Keratinocyte (primary cell): ENCODE results near the gene MAGI2. TPM values are rescaled to one million over a fixed set of nuclear protein-coding genes. Genes with fewer than 3 reads are reported as not detected.

Source experiments
- DNase-seq: peaks from one replicate; pipeline ENCODE4 v3.0.0-alpha.2; 2011; ENCODE audit warnings: low read depth, missing footprints, low spot score
- FAIRE-seq: peaks from 2 replicates; lab custom pipeline; 2011; peaks lifted over from hg19 to GRCh38; lab: Jason Lieb, UNC
- H2AFZ ChIP-seq: 2 replicates; pipeline ENCODE4 v1.6.0; 2012; ENCODE audit warnings: low read length, control low read depth, inconsistent platforms; ENCODE audit not compliant: control insufficient read depth
- H3K27ac ChIP-seq: 2 replicates; pipeline ENCODE4 v1.5.1; 2011; ENCODE audit warnings: low read length; ENCODE audit not compliant: control insufficient read depth, insufficient read depth
- H3K27me3 ChIP-seq: 3 replicates; pipeline ENCODE4 v1.6.0; 2011; ENCODE audit warnings: low read length; ENCODE audit not compliant: control insufficient read depth, insufficient read depth; ENCODE audit errors: extremely low read depth
- H3K36me3 ChIP-seq, 2 experiments: 2 replicates in 1 of 2; 3 replicates in 1 of 2; pipeline ENCODE4 v1.5.1; 2011; ENCODE audit warnings: low read length in 2 of 2, mild to moderate bottlenecking in 1 of 2; ENCODE audit not compliant: control insufficient read depth in 2 of 2, insufficient read depth in 2 of 2; ENCODE audit errors: extremely low read depth in 1 of 2
- H3K4me1 ChIP-seq: 3 replicates; pipeline ENCODE4 v1.5.1; 2011; ENCODE audit warnings: low read length; ENCODE audit not compliant: control insufficient read depth, insufficient read depth; ENCODE audit errors: extremely low read depth
- H3K4me2 ChIP-seq: 3 replicates; pipeline ENCODE4 v1.6.0; 2011; ENCODE audit warnings: low read depth, low read length; ENCODE audit not compliant: control insufficient read depth, insufficient read depth; ENCODE audit errors: extremely low read depth
- H3K4me3 ChIP-seq, 3 experiments: fragments of 200-600 bp in 1 of 3; sonication (generic) in 1 of 3; 2 replicates in 2 of 3; 3 replicates in 1 of 3; pipeline ENCODE4 v1.5.1; 2011 to 2016; ENCODE audit warnings: low read length in 3 of 3, mild to moderate bottlenecking in 3 of 3, control low read depth in 2 of 3, inconsistent platforms in 1 of 3, low read depth in 1 of 3, mixed read lengths in 1 of 3, mixed run types in 1 of 3, moderate library complexity in 1 of 3; ENCODE audit not compliant: control insufficient read depth in 2 of 3, insufficient read depth in 2 of 3; ENCODE audit errors: extremely low read depth in 1 of 3
- H3K79me2 ChIP-seq: 2 replicates; pipeline ENCODE4 v1.6.0; 2012; ENCODE audit warnings: low read length; ENCODE audit not compliant: control insufficient read depth, insufficient read depth
- H3K9ac ChIP-seq: 3 replicates; pipeline ENCODE4 v1.6.0; 2011; ENCODE audit warnings: low read length; ENCODE audit not compliant: control insufficient read depth, insufficient read depth; ENCODE audit errors: extremely low read depth
- H3K9me1 ChIP-seq: 3 replicates; pipeline ENCODE4 v1.6.0; 2011; ENCODE audit warnings: low read length; ENCODE audit not compliant: control insufficient read depth, insufficient read depth; ENCODE audit errors: extremely low read depth
- H3K9me3 ChIP-seq: 2 replicates; pipeline ENCODE4 v1.5.1; 2012; ENCODE audit warnings: low read depth, low read length; ENCODE audit not compliant: control insufficient read depth
- H4K20me1 ChIP-seq: 3 replicates; pipeline ENCODE4 v1.6.0; 2011; ENCODE audit warnings: low read length; ENCODE audit not compliant: control insufficient read depth, insufficient read depth; ENCODE audit errors: extremely low read depth
- EZH2 ChIP-seq: IDR thresholded peaks from one replicate; pipeline ENCODE4 v1.6.1; 2012; ENCODE audit warnings: inconsistent platforms, mild to moderate bottlenecking, low read length, moderate library complexity
- dilution Hi-C: fragments of 300-500 bp; cut with MboI; formaldehyde crosslinking; loops from one replicate; pipeline ENCODE4 v1.7.0; 2020; ENCODE audit warnings: low sequenced_read_pairs; ENCODE audit not compliant: extremely low pct_ligation_motif_present
- polyA plus RNA-seq, 5 experiments: library from polyadenylated mRNA; depleted of rRNA in 3 of 5; stranded (reverse) in 3 of 5; stranded (forward) in 1 of 5; unstranded in 1 of 5; fragments of >200 nt; gene quantifications; 1 replicate in 1 of 5; 2 replicates in 3 of 5; 3 replicates in 1 of 5; pipeline versions ENCODE4 v1.2.1 to v1.2.3, GENCODE V29; 2011 to 2012; ENCODE audit warnings: missing spikeins in 2 of 5, low read depth in 1 of 5, low replicate concordance in 1 of 5
- TF ChIP-seq, protein P1 (sequence below), 3 experiments: IDR thresholded peaks in 1 of 3; conservative IDR thresholded peaks in 1 of 3; optimal IDR thresholded peaks in 1 of 3; 2 replicates in 2 of 3; 3 replicates in 1 of 3; pipeline versions ENCODE3 to v1.5.1; 2011; ENCODE audit warnings: low read length in 3 of 3, mild to moderate bottlenecking in 3 of 3, moderate library complexity in 2 of 3, control low read depth in 1 of 3, inconsistent platforms in 1 of 3; ENCODE audit not compliant: insufficient read depth in 2 of 3; ENCODE audit errors: extremely low read depth in 1 of 3

The MAGI2 gene
- polyA plus RNA-seq, 1 donor (not counting 4 experiments of a cell fraction or from before 2014, with no cell fraction given) = 0.07 TPM

GRCh38 chr7:79293655-79294142, 159.8 kb downstream of the MAGI2 start:
- Histone ChIP-seq H3K27me3 (no peaks in the 10 kb centered on the region), H3K9ac (no peak overlapping the region), H3K9me1 (no peaks in the 10 kb centered on the region), H4K20me1 (no peaks in the 10 kb centered on the region), H3K4me2 (no peak overlapping the region), H3K4me3 (no peak overlapping the region), H3K27ac (peak overlapping the region; percentile 27), H3K4me1 (peaks cover 47% of the 10 kb centered on the region), H2AFZ (no peak overlapping the region), H3K9me3 (no peaks in the 10 kb centered on the region), H3K79me2 (no peaks in the 10 kb centered on the region), H3K36me3 (no peaks in the 10 kb centered on the region)
- peak; percentile 32 for DNase-seq
- dilution Hi-C loops = no loop called here
- peak; percentile 71 for FAIRE-seq
- TF ChIP-seq, protein P1, sequence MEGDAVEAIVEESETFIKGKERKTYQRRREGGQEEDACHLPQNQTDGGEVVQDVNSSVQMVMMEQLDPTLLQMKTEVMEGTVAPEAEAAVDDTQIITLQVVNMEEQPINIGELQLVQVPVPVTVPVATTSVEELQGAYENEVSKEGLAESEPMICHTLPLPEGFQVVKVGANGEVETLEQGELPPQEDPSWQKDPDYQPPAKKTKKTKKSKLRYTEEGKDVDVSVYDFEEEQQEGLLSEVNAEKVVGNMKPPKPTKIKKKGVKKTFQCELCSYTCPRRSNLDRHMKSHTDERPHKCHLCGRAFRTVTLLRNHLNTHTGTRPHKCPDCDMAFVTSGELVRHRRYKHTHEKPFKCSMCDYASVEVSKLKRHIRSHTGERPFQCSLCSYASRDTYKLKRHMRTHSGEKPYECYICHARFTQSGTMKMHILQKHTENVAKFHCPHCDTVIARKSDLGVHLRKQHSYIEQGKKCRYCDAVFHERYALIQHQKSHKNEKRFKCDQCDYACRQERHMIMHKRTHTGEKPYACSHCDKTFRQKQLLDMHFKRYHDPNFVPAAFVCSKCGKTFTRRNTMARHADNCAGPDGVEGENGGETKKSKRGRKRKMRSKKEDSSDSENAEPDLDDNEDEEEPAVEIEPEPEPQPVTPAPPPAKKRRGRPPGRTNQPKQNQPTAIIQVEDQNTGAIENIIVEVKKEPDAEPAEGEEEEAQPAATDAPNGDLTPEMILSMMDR (optimal IDR thresholded peaks at IDR 0.05 in 1 of 3, IDR thresholded peaks at IDR 0.05 in 1 of 3, conservative IDR thresholded peaks at IDR 0.05 in 1 of 3; ENCODE audit: extremely low read depth in 1 of 3, insufficient read depth in 2 of 3, low read length in 3 of 3) = no peak
- TF ChIP-seq EZH2 = no peak

- Histone ChIP-seq H2AFZ (peak overlapping the region; percentile 47), H3K27ac (peak overlapping the region; percentile 17)
- TF ChIP-seq EZH2 = no peak
- TF ChIP-seq, protein P1 (optimal IDR thresholded peaks at IDR 0.05 in 1 of 3, IDR thresholded peaks at IDR 0.05 in 1 of 3, conservative IDR thresholded peaks at IDR 0.05 in 1 of 3; ENCODE audit: extremely low read depth in 1 of 3, insufficient read depth in 2 of 3, low read length in 3 of 3) = no peak
Measured at GRCh38 chr7:79292834-79293233, 160.6 kb downstream of the MAGI2 start.

More at GRCh38 chr7:79292834-79293233, 160.6 kb downstream of the MAGI2 start:
- DNase-seq (no peak), FAIRE-seq (no peak)
- dilution Hi-C loops = no loop called here
- Histone ChIP-seq H3K9me3 (no peaks in the 10 kb centered on the region), H3K36me3 (no peaks in the 10 kb centered on the region), H3K27me3 (no peaks in the 10 kb centered on the region), H3K9me1 (no peaks in the 10 kb centered on the region), H3K4me3 (no peak overlapping the region), H3K9ac (no peak overlapping the region), H3K79me2 (no peaks in the 10 kb centered on the region), H3K4me1 (peaks cover 45% of the 10 kb centered on the region), H3K4me2 (no peak overlapping the region), H4K20me1 (no peaks in the 10 kb centered on the region)
